ENCODE results near the gene MITD1. TPM values are rescaled to one million over a fixed set of nuclear protein-coding genes. Genes with fewer than 3 reads are reported as not detected.

MITD1 gene
- 15.8 and 25.4 TPM in 2 replicates for total RNA-seq (2014; rRNA removed; shearing (Covaris generic))
- polyA plus RNA-seq (2016; fragmentation: Nextera tagmentation; extraction: Ambion mirVana) = 20.7 and 22.0 TPM in 2 replicates

GRCh38 chr2:99180755-99181623 lies at the start of gene MITD1, which contains the start of gene MRPL30:
MITD1 (minus strand) TSS chr2:99181058; CDS start chr2:99180981, 77 bp downstream.
MRPL30 (plus strand) TSS chr2:99181184; CDS start chr2:99186204, 5,020 bp downstream.
- in situ Hi-C loops (cut with MboI) = no loop called here
- WGBS, 2 experiments (ENCODE audit: low coverage in 1 of 2, low lambda C conversion rate in 2 of 2, missing lambda C conversion rate in 2 of 2) = 0 to 1% methylated on average over 39 of the region's 39 CpGs

DNA sequence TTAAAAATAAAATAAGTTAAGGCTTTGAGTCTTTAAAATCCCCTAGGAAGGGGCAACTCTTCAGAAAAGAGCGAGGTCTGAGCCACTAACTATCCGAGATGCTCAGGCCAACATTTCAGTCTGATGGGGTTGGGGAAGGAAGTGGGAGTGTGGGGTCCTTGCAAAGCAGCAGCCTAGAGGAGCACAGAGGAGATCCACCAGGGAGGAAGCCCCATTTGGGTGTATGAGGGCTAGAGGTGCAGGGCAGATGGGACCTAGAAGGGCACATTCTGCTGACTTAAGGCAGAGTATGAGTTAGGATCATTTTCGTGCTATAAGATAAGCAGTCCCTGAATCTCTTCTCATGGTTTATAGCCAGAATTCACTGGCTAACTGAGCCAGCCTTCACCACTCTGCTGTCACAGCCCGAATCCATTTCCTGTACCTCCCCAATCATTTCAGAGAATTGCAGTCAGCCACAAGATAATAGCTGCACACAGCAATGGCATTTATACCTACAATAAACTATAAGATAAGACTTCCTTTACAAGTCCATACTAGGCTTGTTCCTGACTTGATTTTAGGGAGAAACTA lies 37.2 kb upstream of the MITD1 start:
- Histone ChIP-seq H3K4me3 (no peak overlapping the region), H3K9ac (no peak overlapping the region), H3K9me3 (ENCODE audit: low read depth) (no peaks in the 10 kb centered on the region), H3K4me2 (ENCODE audit: unreplicated experiment) (no peak overlapping the region), H3K27me3 (replicated peaks; ENCODE audit: insufficient read depth) (no peaks in the 10 kb centered on the region), H3K4me1 (ENCODE audit: insufficient read depth) (no peaks in the 10 kb centered on the region), H3K79me2 (ENCODE audit: insufficient read depth) (no peaks in the 10 kb centered on the region), H2AFZ (no peak overlapping the region), H3K36me3 (ENCODE audit: low read depth) (no peaks in the 10 kb centered on the region), H3F3A (ENCODE audit: insufficient read depth) (no peaks in the 10 kb centered on the region), H4K20me1 (ENCODE audit: insufficient read depth) (no peaks in the 10 kb centered on the region), H3K9me2 (ENCODE audit: insufficient read depth) (no peaks in the 10 kb centered on the region), H3K27ac (no peak overlapping the region)
- TF ChIP-seq EZH2 (IDR thresholded peaks at IDR 0.05; ENCODE audit: insufficient read depth, poor library complexity, severe bottlenecking) (no peak), EZH2phosphoT487 (IDR thresholded peaks at IDR 0.05; ENCODE audit: insufficient read depth, low read depth) (no peak)
- WGBS, 2 experiments (ENCODE audit: low coverage in 1 of 2, low lambda C conversion rate in 2 of 2, missing lambda C conversion rate in 2 of 2) = 67 to 74% methylated on average over 4 of the region's 4 CpGs
- DNase-seq = no peak
- in situ Hi-C loops (cut with MboI) = no loop called here

More at GRCh38 chr2:99180755-99181623, at the start of gene MITD1, which contains the start of gene MRPL30:
- Histone ChIP-seq H4K20me1 (ENCODE audit: insufficient read depth) (no peaks in the 10 kb centered on the region), H3K27ac (peak within 1 kb of the TSS; percentile 69), H3F3A (ENCODE audit: insufficient read depth) (no peaks in the 10 kb centered on the region), H3K27me3 (replicated peaks; ENCODE audit: insufficient read depth) (no peaks in the 10 kb centered on the region), H3K9me3 (ENCODE audit: low read depth) (no peaks in the 10 kb centered on the region), H3K9me2 (ENCODE audit: insufficient read depth) (no peaks in the 10 kb centered on the region), H2AFZ (peak within 1 kb of the TSS; percentile 92), H3K79me2 (ENCODE audit: insufficient read depth) (peaks cover 96% of the 10 kb centered on the region), H3K4me3 (peak within 1 kb of the TSS; percentile 88), H3K4me1 (ENCODE audit: insufficient read depth) (peaks cover 19% of the 10 kb centered on the region), H3K9ac (peak within 1 kb of the TSS; percentile 87), H3K4me2 (ENCODE audit: unreplicated experiment) (peak within 1 kb of the TSS; percentile 95), H3K36me3 (ENCODE audit: low read depth) (no peaks in the 10 kb centered on the region)
- TF ChIP-seq EZH2phosphoT487 (IDR thresholded peaks at IDR 0.05; ENCODE audit: insufficient read depth, low read depth) (no peak), EZH2 (IDR thresholded peaks at IDR 0.05; ENCODE audit: insufficient read depth, poor library complexity, severe bottlenecking) (no peak)
- peak; percentile 98 for DNase-seq

DNA sequence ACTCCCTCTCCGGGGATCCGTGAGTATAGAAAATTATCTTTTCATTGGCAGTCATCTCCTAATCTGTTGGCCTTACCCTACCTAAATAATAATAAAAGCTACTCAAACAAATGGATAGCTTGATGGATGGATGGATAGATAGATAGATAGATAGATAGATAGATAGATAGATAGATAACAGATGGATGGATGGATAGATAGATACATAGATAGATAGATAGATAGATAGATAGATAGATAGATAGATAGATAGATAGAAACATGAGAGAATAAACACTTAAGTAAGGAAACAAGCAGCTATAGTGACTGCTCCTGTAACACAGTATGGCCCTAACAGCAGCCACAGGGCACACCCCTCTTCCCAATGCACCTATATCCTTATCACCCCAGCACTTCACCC lies 35.2 kb upstream of the MITD1 start:
- DNase-seq = no peak
- Histone ChIP-seq H3F3A (ENCODE audit: insufficient read depth) (no peaks in the 10 kb centered on the region), H3K9ac (no peak overlapping the region), H2AFZ (no peak overlapping the region), H3K36me3 (ENCODE audit: low read depth) (no peaks in the 10 kb centered on the region), H3K4me3 (no peak overlapping the region), H3K79me2 (ENCODE audit: insufficient read depth) (no peaks in the 10 kb centered on the region), H4K20me1 (ENCODE audit: insufficient read depth) (no peaks in the 10 kb centered on the region), H3K9me2 (ENCODE audit: insufficient read depth) (no peaks in the 10 kb centered on the region), H3K4me2 (ENCODE audit: unreplicated experiment) (no peak overlapping the region), H3K27me3 (replicated peaks; ENCODE audit: insufficient read depth) (no peaks in the 10 kb centered on the region), H3K4me1 (ENCODE audit: insufficient read depth) (no peaks in the 10 kb centered on the region), H3K9me3 (ENCODE audit: low read depth) (no peaks in the 10 kb centered on the region), H3K27ac (no peak overlapping the region)
- TF ChIP-seq EZH2 (IDR thresholded peaks at IDR 0.05; ENCODE audit: insufficient read depth, poor library complexity, severe bottlenecking) (no peak), EZH2phosphoT487 (IDR thresholded peaks at IDR 0.05; ENCODE audit: insufficient read depth, low read depth) (no peak)
- in situ Hi-C loops (cut with MboI) = no loop called here
- WGBS, 2 experiments (ENCODE audit: low coverage in 1 of 2, low lambda C conversion rate in 2 of 2, missing lambda C conversion rate in 2 of 2) = 76 to 81% methylated on average over 2 of the region's 2 CpGs

DNA sequence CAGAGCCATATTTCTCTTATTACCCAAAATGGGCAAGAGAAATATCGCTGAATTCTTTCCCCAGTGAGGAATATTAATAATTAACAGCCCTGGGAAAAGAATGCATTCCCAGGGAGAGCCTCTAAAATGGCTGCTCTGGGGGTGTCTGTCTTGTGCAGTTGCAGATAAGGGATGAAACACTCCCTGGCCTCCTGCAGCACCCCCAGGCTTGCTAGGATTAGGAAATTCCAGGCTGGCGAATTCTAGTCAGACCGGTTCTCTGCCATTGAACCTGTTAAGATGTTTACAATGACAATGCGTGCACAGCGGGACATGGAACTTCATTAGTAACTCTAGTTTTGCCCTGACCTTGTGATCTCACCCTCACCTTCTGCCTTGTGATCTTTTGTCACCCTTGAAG lies 24.6 kb upstream of the MITD1 start:
- Histone ChIP-seq H3K79me2 (ENCODE audit: insufficient read depth) (no peaks in the 10 kb centered on the region), H3K36me3 (ENCODE audit: low read depth) (no peaks in the 10 kb centered on the region), H3K27ac (no peak overlapping the region), H3F3A (ENCODE audit: insufficient read depth) (no peaks in the 10 kb centered on the region), H4K20me1 (ENCODE audit: insufficient read depth) (no peaks in the 10 kb centered on the region), H3K9me3 (ENCODE audit: low read depth) (no peaks in the 10 kb centered on the region), H3K27me3 (replicated peaks; ENCODE audit: insufficient read depth) (no peaks in the 10 kb centered on the region), H3K4me1 (ENCODE audit: insufficient read depth) (no peaks in the 10 kb centered on the region), H2AFZ (no peak overlapping the region), H3K9me2 (ENCODE audit: insufficient read depth) (no peaks in the 10 kb centered on the region), H3K9ac (no peak overlapping the region), H3K4me2 (ENCODE audit: unreplicated experiment) (no peak overlapping the region), H3K4me3 (no peak overlapping the region)
- 87 to 92% methylated on average over 5 of the region's 5 CpGs for WGBS, 2 experiments (ENCODE audit: low coverage in 1 of 2, low lambda C conversion rate in 2 of 2, missing lambda C conversion rate in 2 of 2)
- in situ Hi-C loops (cut with MboI) = no loop called here
- DNase-seq = no peak
- no peak for TF ChIP-seq EZH2 (IDR thresholded peaks at IDR 0.05; ENCODE audit: insufficient read depth, poor library complexity, severe bottlenecking)
- no peak for TF ChIP-seq EZH2phosphoT487 (IDR thresholded peaks at IDR 0.05; ENCODE audit: insufficient read depth, low read depth)

Data from GM23248 (cell line).